ENCODE data around the gene TTYH1. TPM values are rescaled to one million over a fixed set of nuclear protein-coding genes. Genes with fewer than 3 reads are reported as not detected.
A peak's percentile ranks its signal among the peaks of the same experiment; 100 is the strongest.

The TTYH1 gene
- total RNA-seq, 6 donors from 2014 or later: not detected

DNA sequence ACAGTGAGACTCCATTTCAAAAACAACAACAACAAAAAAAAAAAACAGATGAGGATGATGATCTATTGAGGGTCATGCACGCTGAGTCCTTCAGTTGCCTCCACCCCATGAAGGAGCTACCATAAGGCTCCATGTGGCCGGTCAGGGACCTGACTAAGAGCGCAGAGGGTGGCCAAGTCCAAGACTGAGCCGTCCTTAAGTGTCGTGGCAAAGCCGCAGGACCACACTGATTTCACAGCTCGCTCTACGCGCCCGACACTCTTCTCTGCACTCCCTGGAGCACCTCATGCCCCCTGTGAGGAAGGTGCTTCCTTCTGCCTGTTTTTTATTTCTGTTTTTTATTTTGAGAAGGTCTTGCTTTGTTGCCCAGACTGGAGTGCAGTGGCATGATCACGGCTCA lies 12.3 kb downstream of the TTYH1 start:
- Histone ChIP-seq H3K27ac (no peak overlapping the region), H3K27me3 (peaks cover 0 to 19% (median 7%) of the 10 kb centered on the region in 4 donors), H3K9me3 (no peaks in the 10 kb centered on the region), H3K4me3 (no peak overlapping the region), H3K36me3 (no peaks in the 10 kb centered on the region), H3K4me1 (peaks cover 14 to 24% (median 17%) of the 10 kb centered on the region in 4 donors)
- DNase-seq (no peak), ATAC-seq (ENCODE audit: low FRiP score in 2 of 2) (no peak)
- WGBS, 2 donors: 89 to 90% methylated on average over 11 of the region's 11 CpGs
- TF ChIP-seq EP300 (IDR thresholded peaks at IDR 0.05) (no peak), POLR2AphosphoS5 (IDR thresholded peaks at IDR 0.05) (no peak), POLR2A (IDR thresholded peaks at IDR 0.05) (no peak), CTCF (IDR thresholded peaks at IDR 0.05) (no peak)

- Histone ChIP-seq H3K27me3 (peaks cover 0 to 19% (median 7%) of the 10 kb centered on the region in 4 donors), H3K27ac (no peak overlapping the region), H3K4me1 (peaks cover 14 to 24% (median 17%) of the 10 kb centered on the region in 4 donors), H3K4me3 (no peak overlapping the region), H3K9me3 (no peaks in the 10 kb centered on the region), H3K36me3 (no peaks in the 10 kb centered on the region)
- no peak for DNase-seq
- ATAC-seq (ENCODE audit: low FRiP score in 2 of 2): no peak
- WGBS, 2 donors: 72 to 84% methylated on average over 7 to 11 of the region's 11 CpGs
- TF ChIP-seq CTCF (IDR thresholded peaks at IDR 0.05) (no peak), POLR2A (IDR thresholded peaks at IDR 0.05) (no peak), POLR2AphosphoS5 (IDR thresholded peaks at IDR 0.05) (no peak), EP300 (IDR thresholded peaks at IDR 0.05) (no peak)
Observed at GRCh38 chr19:54428323-54429175, 13.3 kb downstream of the TTYH1 start.

DNA sequence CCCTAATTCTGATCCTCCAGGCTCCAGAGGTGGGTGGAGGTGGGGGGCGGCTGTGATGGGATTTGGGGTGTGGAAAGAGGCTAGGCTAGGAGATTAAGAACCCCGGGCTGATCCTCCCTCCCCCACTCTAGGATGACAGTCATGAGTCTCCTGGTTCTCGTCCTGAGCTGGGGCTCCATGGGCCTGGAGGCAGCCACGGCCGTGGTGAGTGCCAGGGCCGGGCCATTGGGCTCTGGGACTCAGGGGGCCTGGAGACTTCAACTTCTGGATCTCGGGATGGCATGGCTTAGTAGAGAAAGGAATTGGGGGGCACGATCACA lies 13.9 kb downstream of the TTYH1 start:
- H3K27me3 ChIP-seq: peaks cover 0 to 19% (median 7%) of the 10 kb centered on the region in 4 donors
- no peaks in the 10 kb centered on the region for H3K36me3 ChIP-seq
- DNase-seq: no peak
- H3K27ac ChIP-seq: no peak overlapping the region
- H3K9me3 ChIP-seq: no peaks in the 10 kb centered on the region
- peaks cover 14 to 24% (median 17%) of the 10 kb centered on the region in 4 donors for H3K4me1 ChIP-seq
- H3K4me3 ChIP-seq: no peak overlapping the region
- no peak for TF ChIP-seq POLR2A (IDR thresholded peaks at IDR 0.05)
- TF ChIP-seq POLR2AphosphoS5 (IDR thresholded peaks at IDR 0.05): no peak
- TF ChIP-seq EP300 (IDR thresholded peaks at IDR 0.05): no peak
- TF ChIP-seq CTCF (IDR thresholded peaks at IDR 0.05): no peak
- WGBS, 2 donors: 55 to 68% methylated on average over 4 to 8 of the region's 8 CpGs
- ATAC-seq (ENCODE audit: low FRiP score in 2 of 2): no peak

DNA sequence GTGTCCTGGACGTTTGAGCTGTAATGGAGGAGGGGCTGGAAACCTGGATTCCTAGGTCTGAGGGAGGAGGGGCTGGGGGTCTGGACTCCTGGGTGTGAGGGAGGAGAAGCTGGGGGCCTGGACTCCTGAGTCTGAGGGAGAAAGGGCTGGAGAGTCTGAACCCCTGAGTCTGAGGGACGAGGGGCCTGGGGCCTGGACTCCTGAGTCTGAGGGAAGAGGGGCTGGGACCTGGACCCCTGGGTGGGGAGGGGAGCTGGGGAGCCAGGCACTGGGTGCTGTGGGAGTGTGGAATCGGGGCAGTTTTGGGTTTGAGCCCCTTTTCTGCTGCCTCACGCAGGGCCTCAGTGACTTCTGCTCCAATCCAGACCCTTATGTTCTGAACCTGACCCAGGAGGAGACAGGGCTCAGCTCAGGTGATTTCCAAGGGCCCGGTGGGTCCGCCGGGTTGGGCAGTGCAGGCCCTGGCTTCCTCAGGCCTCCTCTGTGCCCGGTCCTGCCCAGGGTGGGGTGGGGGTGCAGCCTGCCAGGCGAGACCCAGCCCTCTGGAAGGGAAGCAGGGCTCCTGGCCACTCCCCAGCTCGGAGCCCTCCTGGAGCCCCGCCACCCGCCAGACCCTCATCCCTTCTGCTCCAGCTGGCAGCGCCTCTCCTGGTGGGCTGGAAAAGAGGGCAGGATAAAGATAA lies 14.4 kb downstream of the TTYH1 start:
- H3K27me3 ChIP-seq: peaks cover 0 to 19% (median 7%) of the 10 kb centered on the region in 4 donors
- no peak overlapping the region for H3K27ac ChIP-seq
- no peaks in the 10 kb centered on the region for H3K36me3 ChIP-seq
- H3K4me3 ChIP-seq: no peak overlapping the region
- peak in 1 of 2 donors; percentile 60 for DNase-seq
- peaks cover 17 to 24% (median 21%) of the 10 kb centered on the region in 4 donors for H3K4me1 ChIP-seq
- H3K9me3 ChIP-seq: no peaks in the 10 kb centered on the region
- no peak for TF ChIP-seq EP300 (IDR thresholded peaks at IDR 0.05)
- no peak for TF ChIP-seq POLR2AphosphoS5 (IDR thresholded peaks at IDR 0.05)
- no peak for TF ChIP-seq POLR2A (IDR thresholded peaks at IDR 0.05)
- TF ChIP-seq CTCF (IDR thresholded peaks at IDR 0.05): no peak
- 46 to 52% methylated on average over 3 to 7 of the region's 13 CpGs for WGBS, 2 donors
- ATAC-seq (ENCODE audit: low FRiP score in 2 of 2): no peak

Measured in upper lobe of left lung (tissue), 6 donors.